WTC11 (cell line): ENCODE results near the gene TBX15. TPM values are rescaled to one million over a fixed set of nuclear protein-coding genes. Genes with fewer than 3 reads are reported as not detected.

Experiments used
- ATAC-seq: fragments of 200-7000 bp; cut with Tn5 transposase; 2 replicates; pipeline ENCODE4 v1.10.0; 2021; ENCODE audit warnings: mild to moderate bottlenecking, moderate library complexity
- CTCF ChIA-PET: fragments of 300-600 bp; sonication (Branson Sonifier 250); formaldehyde crosslinking; loops from one replicate; lab custom pipeline; 2021; ENCODE audit warnings: antibody characterized with exemption; lab: Charles Lee
- POLR2A ChIA-PET: fragments of 350-600 bp; sonication (Branson Sonifier 250); formaldehyde crosslinking; loops from one replicate; lab custom pipeline; 2021; ENCODE audit warnings: antibody characterized with exemption; lab: Charles Lee
- DNase-seq: peaks from one replicate; pipeline ENCODE4 v3.0.0; 2021; ENCODE audit warnings: low spot score
- H3K27ac Mint-ChIP-seq: 2 replicates; pipeline ENCODE4 v1.8.0; 2021; ENCODE audit warnings: mixed read lengths
- H3K27me3 Mint-ChIP-seq: 2 replicates; pipeline ENCODE4 v1.8.0; 2021; ENCODE audit warnings: low read depth, mild to moderate bottlenecking, moderate library complexity, mixed read lengths
- H3K36me3 Mint-ChIP-seq: 2 replicates; pipeline ENCODE4 v1.8.0; 2021; ENCODE audit warnings: mixed read lengths
- H3K4me1 Mint-ChIP-seq: 2 replicates; pipeline ENCODE4 v1.8.0; 2022; ENCODE audit warnings: mixed read lengths
- H3K4me3 Mint-ChIP-seq: 2 replicates; pipeline ENCODE4 v1.8.0; 2021; ENCODE audit warnings: mild to moderate bottlenecking, moderate library complexity, mixed read lengths
- H3K9me3 Mint-ChIP-seq: 2 replicates; pipeline ENCODE4 v1.8.0; 2021; ENCODE audit warnings: mixed read lengths
- ESRRA ChIP-seq: sonication (generic); formaldehyde crosslinking; IDR thresholded peaks from 2 replicates; pipeline ENCODE4 v1.8.1; 2022; ENCODE audit warnings: mild to moderate bottlenecking, missing genetic modification reagents, borderline replicate concordance
- ETV6 ChIP-seq: sonication (generic); formaldehyde crosslinking; IDR thresholded peaks from 2 replicates; pipeline ENCODE4 v1.8.1; 2022; ENCODE audit warnings: mild to moderate bottlenecking, missing genetic modification reagents
- MYBL2 ChIP-seq: sonication (generic); formaldehyde crosslinking; IDR thresholded peaks from 2 replicates; pipeline ENCODE4 v1.8.1; 2023; ENCODE audit warnings: mild to moderate bottlenecking, moderate library complexity, missing genetic modification reagents
- NR1H2 ChIP-seq: sonication (generic); formaldehyde crosslinking; IDR thresholded peaks from 2 replicates; pipeline ENCODE4 v1.9.0; 2021; ENCODE audit warnings: mild to moderate bottlenecking, moderate library complexity, missing genetic modification reagents
- NR3C1 ChIP-seq: sonication (generic); formaldehyde crosslinking; conservative IDR thresholded peaks from 2 replicates; pipeline ENCODE4 v1.8.1; 2023; ENCODE audit warnings: low read depth, mild to moderate bottlenecking, missing genetic modification reagents
- PRRX2 ChIP-seq: fragments of 250-450 bp; sonication (Bioruptor Pico); IDR thresholded peaks from 2 replicates; pipeline ENCODE4 v1.8.0; 2021; ENCODE audit warnings: mild to moderate bottlenecking
- RELA ChIP-seq: sonication (generic); formaldehyde crosslinking; IDR thresholded peaks from 2 replicates; pipeline ENCODE4 v1.8.1; 2022; ENCODE audit warnings: missing genetic modification reagents, mild to moderate bottlenecking, borderline replicate concordance
- RORB ChIP-seq: fragments of 250-450 bp; sonication (Bioruptor Pico); IDR thresholded peaks from 2 replicates; pipeline ENCODE4 v1.9.0; 2021; ENCODE audit warnings: mild to moderate bottlenecking
- TEAD4 ChIP-seq: sonication (generic); formaldehyde crosslinking; IDR thresholded peaks from 2 replicates; pipeline ENCODE4 v1.8.0; 2022; ENCODE audit warnings: mild to moderate bottlenecking, missing genetic modification reagents
- USF2 ChIP-seq: sonication (generic); formaldehyde crosslinking; IDR thresholded peaks from 2 replicates; pipeline ENCODE4 v1.8.1; 2023; ENCODE audit warnings: mild to moderate bottlenecking, missing genetic modification reagents, moderate library complexity
- ZBTB43 ChIP-seq: sonication (generic); formaldehyde crosslinking; IDR thresholded peaks from 2 replicates; pipeline ENCODE4 v1.8.1; 2023; ENCODE audit warnings: mild to moderate bottlenecking, missing genetic modification reagents
- ZNF138 ChIP-seq: sonication (generic); formaldehyde crosslinking; conservative IDR thresholded peaks from 2 replicates; pipeline ENCODE4 v1.8.1; 2022; ENCODE audit warnings: mild to moderate bottlenecking, moderate library complexity, missing genetic modification reagents
- ZNF232 ChIP-seq: sonication (generic); formaldehyde crosslinking; IDR thresholded peaks from 2 replicates; pipeline ENCODE4 v1.8.0; 2022; ENCODE audit warnings: mild to moderate bottlenecking, missing genetic modification reagents
- ZNF263 ChIP-seq: sonication (generic); formaldehyde crosslinking; IDR thresholded peaks from 2 replicates; pipeline ENCODE4 v1.8.1; 2022; ENCODE audit warnings: low read depth, mild to moderate bottlenecking, moderate library complexity, missing genetic modification reagents
- ZNF396 ChIP-seq: fragments of 250-450 bp; sonication (Bioruptor Pico); IDR thresholded peaks from 2 replicates; pipeline ENCODE4 v1.8.0; 2021; ENCODE audit warnings: mild to moderate bottlenecking, moderate library complexity, borderline replicate concordance
- ZNF416 ChIP-seq: fragments of 250-450 bp; sonication (Bioruptor Pico); IDR thresholded peaks from 2 replicates; pipeline ENCODE4 v1.9.0; 2021; ENCODE audit warnings: mild to moderate bottlenecking, inconsistent platforms
- ZNF512 ChIP-seq: sonication (generic); formaldehyde crosslinking; IDR thresholded peaks from 2 replicates; pipeline ENCODE4 v1.8.1; 2022; ENCODE audit warnings: missing genetic modification reagents, borderline replicate concordance
- total RNA-seq: library from RNA; stranded (reverse); gene quantifications from 3 replicates; pipeline ENCODE4 v1.2.3, GENCODE V29; 2021
- TF ChIP-seq, protein P1 (sequence below): sonication (generic); formaldehyde crosslinking; IDR thresholded peaks from 2 replicates; pipeline ENCODE4 v1.8.1; 2022; ENCODE audit warnings: mild to moderate bottlenecking, missing genetic modification reagents, moderate library complexity, borderline replicate concordance
- TF ChIP-seq, protein P2 (sequence below): fragments of 250-450 bp; sonication (Bioruptor Pico); IDR thresholded peaks from 2 replicates; pipeline ENCODE4 v1.9.0; 2021; ENCODE audit warnings: mild to moderate bottlenecking

Gene TBX15
- total RNA-seq, 1 experiment from 2014 or later: 0.11 TPM

DNA sequence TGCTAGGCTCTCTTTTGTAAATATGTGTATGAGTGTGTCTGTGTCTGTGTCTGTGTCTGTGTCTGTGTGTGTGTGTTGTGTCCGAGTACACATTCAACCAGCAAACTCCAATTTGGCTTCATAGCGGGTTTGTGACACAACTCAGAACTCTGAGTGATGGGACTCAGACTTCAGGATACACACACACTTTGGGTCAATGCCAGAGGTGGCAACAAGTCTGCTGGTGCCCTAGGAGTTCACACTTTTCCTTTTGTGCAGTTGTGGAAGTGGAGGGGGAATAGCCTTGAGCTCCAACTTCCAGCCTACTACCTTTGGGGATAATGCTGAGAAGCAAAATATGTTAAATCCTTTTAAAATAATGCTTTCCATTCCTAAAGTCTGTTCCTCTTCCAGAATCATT, 16.6 kb upstream of the TBX15 start:
- H3K4me1 Mint-ChIP-seq: peaks cover 64% of the 10 kb centered on the region
- peaks cover 4% of the 10 kb centered on the region for H3K36me3 Mint-ChIP-seq
- H3K9me3 Mint-ChIP-seq: no peaks in the 10 kb centered on the region
- TF ChIP-seq PRRX2 (CRISPR knock-in tag) (no peak), ZNF138 (no peak)
- TF ChIP-seq, all 79 proteins: peak for 0
- ChIA-PET POLR2A (no interaction called here), CTCF (interaction anchor here (1.4 kb wide), 1 partner anchor 25 kb away, joined by 3 read pairs; no protein-coding TSS in a partner anchor)
- Mint-ChIP-seq H3K4me3 (no peak overlapping the region), H3K27me3 (peaks cover 100% of the 10 kb centered on the region), H3K27ac (no peak overlapping the region)
- ATAC-seq: no peak
- no peak for DNase-seq

DNA sequence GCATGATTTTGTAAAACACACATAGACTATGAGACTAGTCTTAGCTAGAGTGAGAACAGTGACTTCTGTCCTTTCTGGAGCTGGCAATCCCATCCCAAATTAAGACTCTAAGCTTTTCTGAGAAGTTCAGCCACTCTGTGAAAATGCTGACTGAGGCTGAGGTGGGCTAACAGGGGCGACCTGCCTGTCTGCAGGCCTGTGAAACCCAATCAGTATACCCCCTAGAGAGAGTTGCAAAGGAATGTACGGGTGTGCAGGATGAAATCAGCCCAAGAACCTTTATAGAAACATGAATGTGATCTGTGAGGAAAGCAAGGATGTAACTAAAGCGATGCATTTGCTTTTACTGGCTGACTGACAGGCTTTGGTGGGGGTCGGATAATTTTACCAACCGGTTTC, 16.0 kb upstream of the TBX15 start:
- ChIA-PET CTCF (interaction anchor here (1.1 to 1.4 kb wide), 2 partner anchors 14 to 271 kb away, joined by 3 to 8 read pairs; no protein-coding TSS in a partner anchor), POLR2A (interaction anchor here (0.9 kb wide), 1 partner anchor 12 kb away, joined by 3 read pairs; no protein-coding TSS in a partner anchor)
- ATAC-seq: no peak
- Mint-ChIP-seq H3K27ac (no peak overlapping the region), H3K27me3 (peaks cover 100% of the 10 kb centered on the region), H3K9me3 (no peaks in the 10 kb centered on the region), H3K4me3 (no peak overlapping the region), H3K36me3 (peaks cover 4% of the 10 kb centered on the region), H3K4me1 (peaks cover 67% of the 10 kb centered on the region)
- TF ChIP-seq NR3C1 (CRISPR knock-in tag) (no peak), TEAD4 (CRISPR knock-in tag) (no peak), ETV6 (CRISPR knock-in tag) (no peak)
- DNase-seq: no peak

DNA sequence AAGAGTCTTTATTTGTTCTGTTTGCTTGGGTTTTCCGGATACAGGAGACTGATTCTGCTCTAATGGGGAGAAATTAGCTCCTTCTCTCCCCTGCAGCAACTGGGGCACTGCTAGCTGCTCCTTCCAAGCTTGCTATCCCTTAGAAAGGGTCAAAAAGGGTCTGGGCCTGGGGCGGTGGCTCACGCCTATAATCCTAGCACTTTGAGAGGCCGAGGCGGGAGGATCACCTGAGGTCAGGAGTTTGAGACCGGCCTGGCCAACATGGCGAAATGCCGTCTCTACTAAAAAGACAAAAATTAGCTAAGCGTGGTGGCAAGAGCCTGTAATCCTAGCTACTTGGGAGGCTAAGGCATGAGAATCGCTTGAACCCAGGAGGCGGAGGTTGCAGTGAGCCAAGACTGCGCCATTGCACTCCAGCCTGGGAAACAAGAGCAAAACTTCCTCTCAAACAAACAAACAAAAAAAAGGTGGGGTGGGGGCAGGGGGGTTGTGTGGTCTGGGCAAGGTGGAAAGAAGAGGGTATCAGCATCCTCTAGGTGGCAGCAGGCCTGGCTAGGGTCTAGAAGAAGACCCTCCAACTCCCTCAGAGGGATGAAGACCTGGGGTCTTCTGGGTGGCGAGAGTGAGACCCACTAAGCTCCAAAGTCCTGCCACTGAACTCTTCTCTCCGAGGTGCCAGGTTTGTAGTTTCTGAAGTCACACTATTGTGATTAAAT, 15.4 kb upstream of the TBX15 start:
- TF ChIP-seq ESRRA (CRISPR knock-in tag): no peak
- TF ChIP-seq MYBL2 (CRISPR knock-in tag): no peak
- TF ChIP-seq NR1H2 (CRISPR knock-in tag): no peak
- TF ChIP-seq PRRX2 (CRISPR knock-in tag): no peak
- TF ChIP-seq, protein P1, sequence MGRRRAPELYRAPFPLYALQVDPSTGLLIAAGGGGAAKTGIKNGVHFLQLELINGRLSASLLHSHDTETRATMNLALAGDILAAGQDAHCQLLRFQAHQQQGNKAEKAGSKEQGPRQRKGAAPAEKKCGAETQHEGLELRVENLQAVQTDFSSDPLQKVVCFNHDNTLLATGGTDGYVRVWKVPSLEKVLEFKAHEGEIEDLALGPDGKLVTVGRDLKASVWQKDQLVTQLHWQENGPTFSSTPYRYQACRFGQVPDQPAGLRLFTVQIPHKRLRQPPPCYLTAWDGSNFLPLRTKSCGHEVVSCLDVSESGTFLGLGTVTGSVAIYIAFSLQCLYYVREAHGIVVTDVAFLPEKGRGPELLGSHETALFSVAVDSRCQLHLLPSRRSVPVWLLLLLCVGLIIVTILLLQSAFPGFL (CRISPR knock-in tag): no peak
- TF ChIP-seq, protein P2, sequence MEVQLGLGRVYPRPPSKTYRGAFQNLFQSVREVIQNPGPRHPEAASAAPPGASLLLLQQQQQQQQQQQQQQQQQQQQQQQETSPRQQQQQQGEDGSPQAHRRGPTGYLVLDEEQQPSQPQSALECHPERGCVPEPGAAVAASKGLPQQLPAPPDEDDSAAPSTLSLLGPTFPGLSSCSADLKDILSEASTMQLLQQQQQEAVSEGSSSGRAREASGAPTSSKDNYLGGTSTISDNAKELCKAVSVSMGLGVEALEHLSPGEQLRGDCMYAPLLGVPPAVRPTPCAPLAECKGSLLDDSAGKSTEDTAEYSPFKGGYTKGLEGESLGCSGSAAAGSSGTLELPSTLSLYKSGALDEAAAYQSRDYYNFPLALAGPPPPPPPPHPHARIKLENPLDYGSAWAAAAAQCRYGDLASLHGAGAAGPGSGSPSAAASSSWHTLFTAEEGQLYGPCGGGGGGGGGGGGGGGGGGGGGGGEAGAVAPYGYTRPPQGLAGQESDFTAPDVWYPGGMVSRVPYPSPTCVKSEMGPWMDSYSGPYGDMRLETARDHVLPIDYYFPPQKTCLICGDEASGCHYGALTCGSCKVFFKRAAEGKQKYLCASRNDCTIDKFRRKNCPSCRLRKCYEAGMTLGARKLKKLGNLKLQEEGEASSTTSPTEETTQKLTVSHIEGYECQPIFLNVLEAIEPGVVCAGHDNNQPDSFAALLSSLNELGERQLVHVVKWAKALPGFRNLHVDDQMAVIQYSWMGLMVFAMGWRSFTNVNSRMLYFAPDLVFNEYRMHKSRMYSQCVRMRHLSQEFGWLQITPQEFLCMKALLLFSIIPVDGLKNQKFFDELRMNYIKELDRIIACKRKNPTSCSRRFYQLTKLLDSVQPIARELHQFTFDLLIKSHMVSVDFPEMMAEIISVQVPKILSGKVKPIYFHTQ: no peak
- TF ChIP-seq ZNF512 (CRISPR knock-in tag): no peak
- TF ChIP-seq ZNF232 (CRISPR knock-in tag): no peak
- no peak for TF ChIP-seq ZNF396 (CRISPR knock-in tag)
- TF ChIP-seq ZBTB43 (CRISPR knock-in tag): no peak
- no peak for TF ChIP-seq ZNF138
- TF ChIP-seq RORB (CRISPR knock-in tag): no peak
- no peak for TF ChIP-seq RELA (CRISPR knock-in tag)
- TF ChIP-seq USF2 (CRISPR knock-in tag): no peak
- no peak for TF ChIP-seq ZNF416 (CRISPR knock-in tag)
- TF ChIP-seq ZNF263 (CRISPR knock-in tag): no peak
- Mint-ChIP-seq H3K4me1 (peaks cover 66% of the 10 kb centered on the region), H3K27me3 (peaks cover 100% of the 10 kb centered on the region), H3K4me3 (no peak overlapping the region), H3K27ac (no peak overlapping the region), H3K36me3 (peaks cover 4% of the 10 kb centered on the region), H3K9me3 (no peaks in the 10 kb centered on the region)
- ATAC-seq: no peak
- CTCF ChIA-PET: interaction anchor here (1.1 to 1.6 kb wide), 4 partner anchors 10 to 272 kb away, joined by 3 to 8 read pairs (median 4); no protein-coding TSS in a partner anchor
- DNase-seq: no peak
- POLR2A ChIA-PET: interaction anchor here (0.9 kb wide), 1 partner anchor 11 kb away, joined by 3 read pairs; no protein-coding TSS in a partner anchor
